GM19463 (cell line): ENCODE results near the gene DLL1.

ENCODE experiments used
- ATAC-seq: cut with Tn5 transposase; IDR thresholded peaks from one replicate; pipeline ENCODE4 v1.9.1; 2021; ENCODE audit warnings: mild to moderate bottlenecking, moderate library complexity; ENCODE audit not compliant: unreplicated experiment

DLL1 gene

GRCh38 chr6:170295510-170296422 lies 4.9 kb upstream of the DLL1 start:
- ATAC-seq, result peak; percentile 44

- ATAC-seq, result no peak
Observed at GRCh38 chr6:170294813-170295509, 4.1 kb upstream of the DLL1 start.

GRCh38 chr6:170294298-170294730 lies 3.4 kb upstream of the DLL1 start:
- no peak for ATAC-seq

GRCh38 chr6:170293341-170294231 lies 2.7 kb upstream of the DLL1 start:
- ATAC-seq, result no peak

GRCh38 chr6:170292407-170293158 lies 1.7 kb upstream of the DLL1 start:
- ATAC-seq, result no peak

GRCh38 chr6:170292111-170292406 lies 1.2 kb upstream of the DLL1 start:
- ATAC-seq, result no peak

- no peak for ATAC-seq
Observed at GRCh38 chr6:170291271-170292110, 613 bp upstream of the DLL1 start.

GRCh38 chr6:170289951-170290295 lies 955 bp downstream of the DLL1 start:
- peak; percentile 2 for ATAC-seq

- no peak for ATAC-seq
Observed at GRCh38 chr6:170289180-170289931, 1.5 kb downstream of the DLL1 start.

- no peak for ATAC-seq
Observed at GRCh38 chr6:170288852-170289179, 2.1 kb downstream of the DLL1 start.

GRCh38 chr6:170288091-170288631 lies 2.7 kb downstream of the DLL1 start:
- ATAC-seq, result no peak

- no peak for ATAC-seq
Observed at GRCh38 chr6:170287371-170287876, 3.5 kb downstream of the DLL1 start.

GRCh38 chr6:170286934-170287265 lies 4.0 kb downstream of the DLL1 start:
- ATAC-seq, result no peak

- no peak for ATAC-seq
Observed at GRCh38 chr6:170286246-170286933, 4.5 kb downstream of the DLL1 start.

GRCh38 chr6:170285482-170285881 lies 5.4 kb downstream of the DLL1 start:
- no peak for ATAC-seq

GRCh38 chr6:170284866-170285469 lies 5.9 kb downstream of the DLL1 start:
- ATAC-seq, result no peak

- ATAC-seq, result no peak
Observed at GRCh38 chr6:170284126-170284773, 6.6 kb downstream of the DLL1 start.
